CD4-positive, alpha-beta T cell treated with Interleukin-10 for 1 hour (primary cell): ENCODE measurements around the gene CNPY4.
A peak's percentile ranks its signal among the peaks of the same experiment; 100 is the strongest.

ENCODE experiments used
- DNase-seq: peaks from one replicate; pipeline ENCODE4 v3.0.0-alpha.2; 2020

CNPY4 gene

DNA sequence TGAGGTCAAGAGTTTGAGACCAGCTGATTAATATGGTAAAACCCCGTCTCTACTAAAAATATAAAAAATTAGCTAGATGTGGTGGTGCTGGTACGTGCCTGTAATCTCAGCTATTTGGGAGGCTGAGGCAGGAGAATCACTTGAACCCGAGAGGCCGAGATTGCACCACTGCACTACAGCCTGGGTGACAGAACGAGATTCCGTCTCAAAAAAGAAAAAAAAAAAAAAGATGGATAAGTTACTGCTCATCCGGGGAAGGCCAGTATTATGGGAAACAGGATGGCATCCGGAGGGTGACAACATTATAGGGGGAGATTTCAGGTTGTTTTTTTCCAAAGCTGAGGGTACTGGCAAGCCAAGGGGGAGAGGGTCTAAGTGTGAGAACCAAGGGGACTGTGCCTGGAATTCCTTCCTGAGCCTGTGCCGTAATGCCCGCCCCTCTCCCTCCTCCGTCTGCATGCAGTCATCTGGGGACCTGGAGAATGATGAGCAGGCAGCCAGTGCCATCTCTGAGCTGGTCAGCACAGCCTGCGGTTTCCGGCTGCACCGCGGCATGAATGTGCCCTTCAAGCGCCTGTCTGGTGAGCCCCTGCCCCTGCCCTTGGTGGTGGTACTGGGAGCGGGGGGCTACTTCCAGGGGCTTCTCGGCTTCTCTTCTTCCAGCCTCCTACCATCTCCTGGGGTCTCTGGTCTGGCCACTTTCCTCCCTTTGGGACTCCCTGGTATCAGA, 33.7 kb downstream of the CNPY4 start:
- DNase-seq = no peak

DNA sequence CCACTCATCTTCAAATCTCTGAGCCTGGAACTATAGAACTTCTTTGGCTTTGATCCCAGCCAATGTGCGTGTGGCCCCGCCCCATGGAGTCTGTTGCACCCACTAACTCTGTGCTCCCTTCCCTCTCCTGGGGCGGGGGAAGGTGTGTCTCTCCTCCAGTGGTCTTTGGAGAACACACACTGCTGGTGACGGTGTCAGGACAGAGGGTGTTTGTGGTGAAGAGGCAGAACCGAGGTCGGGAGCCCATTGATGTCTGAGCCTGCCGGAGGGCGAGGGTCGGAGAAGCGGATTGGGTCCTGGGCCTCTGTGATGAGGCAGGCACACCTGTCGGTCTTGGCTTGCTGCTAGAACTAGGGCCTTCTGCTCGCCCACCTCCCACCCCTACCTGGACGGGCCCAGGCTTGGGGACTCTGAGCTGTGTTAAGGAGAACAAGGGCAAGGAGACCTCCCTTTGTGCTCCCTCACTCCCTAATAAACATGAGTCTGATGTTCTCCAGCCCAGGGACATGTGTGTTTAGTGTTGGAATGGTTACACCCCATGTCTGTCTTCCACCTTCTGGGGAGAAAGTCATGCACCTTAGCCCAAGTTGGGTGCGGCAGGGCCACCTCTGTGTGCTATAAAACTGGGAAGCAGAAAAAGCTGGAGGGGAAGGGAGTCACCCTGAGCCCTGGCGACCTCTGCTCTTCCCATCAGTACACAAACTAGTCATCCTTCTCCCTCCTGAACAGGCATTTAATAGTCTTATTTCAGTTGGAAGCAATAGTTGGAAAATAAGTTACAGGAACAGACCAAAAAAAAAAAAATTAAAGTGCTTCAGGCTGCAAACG, 34.5 kb downstream of the CNPY4 start:
- DNase-seq = no peak

DNA sequence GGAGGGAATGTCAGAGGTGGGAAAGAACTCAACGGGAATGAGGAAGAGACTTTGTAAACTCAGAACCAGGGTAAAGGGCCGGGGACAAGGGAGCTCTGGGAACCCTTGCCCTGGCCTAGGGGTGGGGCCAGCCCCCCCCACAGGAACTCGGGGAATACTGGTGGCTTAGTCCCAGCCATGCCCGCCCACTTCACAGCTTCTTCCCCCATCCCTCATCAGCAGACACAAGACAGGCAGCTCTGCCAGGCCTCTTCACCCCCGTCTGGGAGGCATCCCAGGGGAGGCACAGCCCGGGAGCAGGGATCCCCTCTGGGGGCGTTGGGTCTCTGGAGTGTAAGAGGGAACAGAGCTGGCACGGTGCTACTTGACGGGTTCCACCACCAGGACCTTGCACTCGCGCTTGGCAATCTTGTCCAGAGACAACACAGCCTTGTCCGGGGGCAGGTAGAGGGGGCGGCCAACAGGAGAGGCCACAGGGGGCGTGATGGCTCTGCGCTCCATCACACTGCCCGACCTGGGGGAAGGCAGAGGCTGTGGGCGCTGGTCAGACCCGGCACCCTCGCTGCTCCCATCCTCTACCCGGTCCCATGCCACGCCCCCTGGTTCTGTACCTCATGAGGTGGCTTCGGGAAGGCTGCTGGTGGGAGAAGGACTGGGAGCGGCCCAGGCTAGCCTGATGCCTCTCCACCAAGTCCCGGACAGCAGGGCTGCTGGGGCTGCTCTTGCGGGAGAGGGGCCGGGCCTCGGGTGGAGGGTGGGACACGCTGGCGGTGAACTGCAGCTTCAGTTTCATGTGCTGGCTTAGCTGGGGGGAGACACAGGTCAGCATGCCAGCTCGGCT, 35.4 kb downstream of the CNPY4 start:
- no peak for DNase-seq

- DNase-seq = no peak
These were observed 36.3 kb downstream of the CNPY4 start for GRCh38 chr7:100155553-100156317.

GRCh38 chr7:100156331-100157068, 37.1 kb downstream of the CNPY4 start:
- DNase-seq = peak; percentile 58

DNA sequence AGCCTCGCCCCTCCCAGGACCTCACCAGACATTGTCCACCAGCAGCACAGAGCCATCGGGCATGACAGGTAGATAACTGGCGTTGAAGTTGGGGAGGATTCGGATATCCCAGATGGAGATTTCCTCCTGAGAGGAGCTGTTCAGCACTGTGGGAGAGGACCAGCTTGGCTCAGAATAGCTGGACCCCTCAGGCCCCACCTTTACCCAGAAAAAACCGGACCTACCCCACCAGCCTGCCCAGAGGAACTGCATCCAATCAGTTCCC, 37.6 kb downstream of the CNPY4 start:
- DNase-seq = no peak

DNA sequence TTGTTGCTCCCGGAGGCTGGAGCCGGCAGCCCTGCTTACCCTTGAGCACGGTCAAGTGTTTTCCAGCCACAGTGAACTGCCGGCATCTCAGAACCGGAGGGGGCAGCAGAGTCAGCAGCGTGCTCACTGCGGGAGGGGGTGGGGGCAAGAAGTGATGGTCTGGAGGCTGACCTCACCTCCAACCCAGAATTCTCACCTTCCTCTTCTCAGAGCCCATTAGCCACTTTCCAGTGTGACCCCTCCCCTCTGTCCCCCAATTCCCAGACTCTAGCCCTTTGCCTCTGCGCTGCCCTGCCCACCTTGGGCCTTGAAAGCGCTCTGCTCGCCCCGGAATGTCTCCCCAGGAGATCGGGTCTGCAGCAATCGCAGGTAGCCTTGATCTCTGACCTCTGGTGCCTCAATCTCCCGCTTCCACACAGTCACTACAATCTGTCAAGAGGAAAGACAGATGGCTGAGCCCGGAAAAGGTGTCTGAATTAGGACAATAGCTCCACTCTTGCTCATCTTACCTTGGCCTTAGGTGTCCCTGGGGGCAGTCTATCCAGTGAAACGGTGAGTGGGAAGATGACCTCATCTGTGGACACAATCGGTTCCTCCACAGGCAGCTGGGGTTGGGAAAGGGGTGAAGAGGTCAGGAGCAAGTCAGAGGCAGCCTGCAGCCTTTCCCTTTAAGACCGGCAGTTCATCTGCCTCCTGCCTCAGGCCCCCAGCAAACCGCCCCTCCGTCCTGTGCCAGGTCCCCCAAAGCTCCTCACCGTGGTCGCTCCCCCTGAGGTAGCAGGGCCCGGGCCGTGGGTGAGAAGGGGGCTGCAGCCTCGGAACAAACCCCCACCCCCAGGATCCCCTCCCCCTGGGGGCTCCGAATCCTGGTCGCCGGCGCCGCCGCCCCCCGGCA, 38.1 kb downstream of the CNPY4 start:
- no peak for DNase-seq

DNA sequence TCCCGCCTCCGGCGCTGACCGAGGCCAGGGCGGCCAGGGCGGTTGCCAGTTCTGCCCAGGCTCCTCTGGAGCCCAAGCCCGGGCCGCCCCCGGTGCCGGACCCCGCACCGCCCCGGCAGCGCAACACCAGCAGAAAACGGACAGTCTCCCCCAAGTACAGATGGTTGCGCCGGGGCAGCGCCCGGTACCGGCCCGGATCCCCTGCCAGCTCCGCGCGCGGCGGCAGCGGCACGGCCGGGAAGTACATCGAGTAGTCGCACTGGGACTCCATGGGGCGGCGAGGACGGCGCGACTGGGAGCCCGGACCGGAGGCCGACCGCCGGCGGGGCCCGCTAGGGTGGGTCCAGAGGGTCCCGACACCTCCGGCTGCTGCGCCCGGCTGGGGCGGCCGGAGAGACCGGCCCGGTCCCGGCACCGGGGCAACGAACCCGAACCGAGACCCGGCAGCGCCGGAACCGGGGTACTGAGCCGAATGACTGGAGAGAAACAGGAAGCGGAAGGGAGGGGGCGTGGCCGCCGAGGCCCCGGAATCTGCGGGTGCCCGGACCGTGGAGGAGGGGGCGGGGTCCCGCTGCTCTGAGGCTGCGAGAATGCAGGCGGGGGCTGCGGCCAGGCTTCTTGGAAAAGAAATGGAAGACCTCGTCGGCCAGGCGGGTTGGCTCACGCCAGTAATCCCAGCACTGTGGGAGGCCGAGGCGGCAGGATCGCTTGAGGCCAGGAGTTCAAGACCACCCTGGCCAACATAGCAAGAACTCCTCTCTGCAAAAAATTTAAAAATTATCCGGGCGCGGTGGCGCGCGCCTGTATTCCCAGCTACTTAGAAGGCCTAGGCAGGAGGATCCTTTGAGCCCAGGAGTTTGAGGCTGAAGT, 39.0 kb downstream of the CNPY4 start, which contains the start of gene TRAPPC14:
Gene TRAPPC14 (minus strand): TSS at position 495 of the 870 bp plus-strand sequence. CDS start 224 bp downstream, at position 271.
- peak; percentile 88 for DNase-seq

GRCh38 chr7:100159099-100159623, 39.7 kb downstream of the CNPY4 start:
- no peak for DNase-seq

DNA sequence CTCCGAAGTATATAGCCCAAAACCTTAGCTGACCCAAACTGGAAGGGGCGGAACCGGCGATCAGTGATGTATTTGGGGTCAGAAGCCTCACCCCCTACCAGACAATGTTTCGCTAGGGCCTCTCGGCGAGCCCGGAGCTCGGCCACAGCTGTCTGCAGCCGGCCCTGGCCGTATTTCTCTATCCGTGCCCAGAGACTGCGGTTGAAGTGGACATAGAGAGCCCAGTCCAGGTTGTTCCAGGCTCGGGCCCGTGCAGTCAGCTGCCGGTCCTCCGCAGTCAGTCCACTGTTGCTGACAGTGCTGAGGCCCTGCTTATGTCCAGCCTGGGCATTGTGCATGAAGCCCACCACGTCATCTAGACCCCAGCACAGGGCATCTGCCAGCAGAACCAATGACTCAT, 40.6 kb downstream of the CNPY4 start:
- no peak for DNase-seq

GRCh38 chr7:100163006-100163531, 43.6 kb downstream of the CNPY4 start:
- DNase-seq = no peak

- DNase-seq = no peak
These were observed 44.4 kb downstream of the CNPY4 start for GRCh38 chr7:100163871-100164270.

DNA sequence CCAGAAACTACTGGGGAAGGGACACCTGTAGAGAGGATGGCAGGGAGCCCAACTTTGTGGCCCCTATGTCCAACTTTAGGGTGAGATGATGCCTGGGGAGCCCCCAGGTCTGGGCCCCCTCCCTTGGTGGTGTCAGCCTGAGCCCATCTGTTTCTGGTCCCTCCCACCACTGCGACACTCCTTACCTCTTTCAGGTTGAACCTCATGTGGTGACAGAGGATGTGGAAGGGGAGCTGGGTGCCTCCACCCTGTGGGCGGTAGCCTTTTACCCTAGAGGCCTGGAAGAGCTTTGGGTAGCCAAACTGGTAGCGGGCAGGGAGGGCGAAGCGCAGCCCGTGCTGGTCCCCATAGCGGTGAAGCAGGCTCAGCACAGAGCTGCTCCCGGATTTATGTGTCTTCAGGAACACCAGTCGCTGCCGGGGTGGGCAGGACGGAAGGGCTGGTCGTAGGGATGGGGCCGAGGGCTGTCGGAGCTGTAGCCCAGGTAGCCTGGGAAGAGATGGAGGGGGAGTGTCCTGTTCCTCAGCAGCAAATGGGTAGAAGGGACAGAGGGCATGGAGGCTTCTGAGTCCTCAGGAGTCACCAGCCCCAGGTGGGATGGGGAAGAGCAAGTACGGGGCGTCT, 47.0 kb downstream of the CNPY4 start:
- peak; percentile 45 for DNase-seq

- DNase-seq = no peak
These were observed 47.8 kb downstream of the CNPY4 start for GRCh38 chr7:100166970-100167911.

DNA sequence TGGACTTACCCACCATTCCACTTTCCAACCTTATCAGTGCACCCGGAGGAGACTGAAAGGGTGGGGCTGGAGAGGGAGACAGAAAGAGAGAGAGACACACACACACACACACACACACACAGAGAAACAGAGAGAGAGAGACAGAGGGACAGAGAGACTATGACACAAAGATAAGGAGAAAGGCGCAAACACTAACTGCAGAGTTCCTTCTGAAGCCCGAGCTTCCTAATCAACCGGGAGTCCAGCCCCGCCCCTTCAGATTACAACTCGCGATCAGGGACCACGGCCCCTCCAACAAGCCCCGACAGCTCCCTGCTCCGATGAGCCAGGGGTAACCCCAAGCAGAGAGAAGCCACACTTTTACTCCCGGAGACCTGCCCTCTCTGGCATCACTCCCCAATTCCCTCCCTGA, 48.5 kb downstream of the CNPY4 start:
- DNase-seq = no peak

DNA sequence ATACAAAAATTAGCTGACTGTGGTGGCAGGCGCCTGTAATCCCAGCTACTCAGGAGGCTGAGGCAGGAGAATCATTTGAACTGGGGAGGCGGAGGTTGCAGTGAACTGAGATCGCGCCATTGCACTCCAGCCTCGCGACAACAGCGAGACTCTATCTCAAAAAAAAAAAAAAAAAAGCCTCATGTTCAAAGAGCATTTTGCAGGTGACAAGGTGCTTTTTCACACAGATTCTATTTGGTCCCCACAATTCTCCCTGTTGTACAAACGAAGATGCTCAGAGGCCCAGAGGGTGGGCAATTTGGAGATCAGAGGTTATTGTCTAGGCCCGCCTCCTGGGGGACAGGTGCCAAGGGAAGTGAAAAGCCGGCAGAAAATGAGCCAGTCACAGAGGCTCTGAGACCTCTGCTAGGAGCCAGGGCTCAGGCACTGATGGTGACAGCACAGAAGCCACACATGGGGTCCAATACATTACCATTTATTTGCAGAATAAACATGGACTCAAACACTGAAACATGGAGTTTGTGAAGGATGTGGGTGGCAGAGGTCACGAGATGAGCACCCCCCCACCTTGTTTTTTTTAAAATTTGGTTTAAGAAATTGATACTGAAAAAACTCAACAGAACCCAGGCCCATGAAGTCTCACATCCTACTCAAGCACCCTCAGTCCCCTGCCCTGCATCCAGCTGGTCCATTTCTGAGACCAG, 49.9 kb downstream of the CNPY4 start:
- no peak for DNase-seq
